Activated CD4-positive, alpha-beta T cell treated with anti-CD3 and anti-CD28 coated beads for 36 hours (primary cell): Measurements from ENCODE around the gene SLCO3A1. TPM values are rescaled to one million over a fixed set of nuclear protein-coding genes. Genes with fewer than 3 reads are reported as not detected.

Experiments used
- ATAC-seq: fragments of 200-7000 bp; cut with Tn5 transposase; one replicate; pipeline ENCODE4 v1.10.0; 2021; ENCODE audit warnings: mild to moderate bottlenecking, moderate library complexity
- CTCF ChIA-PET: fragments of 350-600 bp; sonication (Branson Sonifier 250); formaldehyde crosslinking; loops from one replicate; lab custom pipeline; 2021; ENCODE audit warnings: antibody characterized with exemption; lab: Charles Lee
- POLR2A ChIA-PET: fragments of 350-600 bp; sonication (Branson Sonifier 250); formaldehyde crosslinking; loops from one replicate; lab custom pipeline; 2021; ENCODE audit warnings: antibody characterized with exemption, inconsistent platforms; lab: Charles Lee
- DNase-seq: peaks from one replicate; pipeline ENCODE4 v3.0.0-alpha.2; 2020
- H3K27ac Mint-ChIP-seq: one replicate; pipeline ENCODE4 v1.8.0; 2021; ENCODE audit warnings: mixed read lengths
- H3K27me3 Mint-ChIP-seq: one replicate; pipeline ENCODE4 v1.8.0; 2021; ENCODE audit warnings: mixed read lengths
- H3K36me3 Mint-ChIP-seq: one replicate; pipeline ENCODE4 v1.8.0; 2021; ENCODE audit warnings: low read depth, mixed read lengths
- H3K4me1 Mint-ChIP-seq: one replicate; pipeline ENCODE4 v1.8.0; 2021; ENCODE audit warnings: mixed read lengths
- H3K4me3 Mint-ChIP-seq: one replicate; pipeline ENCODE4 v1.8.0; 2021; ENCODE audit warnings: mild to moderate bottlenecking, moderate library complexity, mixed read lengths
- H3K9me3 Mint-ChIP-seq: one replicate; pipeline ENCODE4 v1.8.0; 2021; ENCODE audit warnings: low read depth, mixed read lengths
- intact Hi-C, 2 experiments: fragments of 100-400 bp; cut with DNase I in 1 of 2; cut with micrococcal nuclease in 1 of 2; formaldehyde crosslinking; loops; one replicate each; pipeline versions ENCODE4 v1.14.2 to v1.15.1; 2022 to 2024; cut with DNase I, micrococcal nuclease
- total RNA-seq, 2 experiments: library from RNA; stranded (reverse); gene quantifications; one replicate each; pipeline ENCODE4 v1.2.3, GENCODE V29; 2021

The SLCO3A1 gene
- total RNA-seq, 2 experiments from 2014 or later: 5.6 to 5.8 TPM

GRCh38 chr15:91974321-91974720 lies 120.8 kb downstream of the SLCO3A1 start:
- DNase-seq: no peak
- no peak overlapping the region for H3K27ac Mint-ChIP-seq
- intact Hi-C loops: no loop called here
- ChIA-PET CTCF (no interaction called here), POLR2A (no interaction called here)
- H3K9me3 Mint-ChIP-seq: no peaks in the 10 kb centered on the region
- H3K36me3 Mint-ChIP-seq: no peaks in the 10 kb centered on the region
- peaks cover 7% of the 10 kb centered on the region for H3K4me1 Mint-ChIP-seq
- no peaks in the 10 kb centered on the region for H3K27me3 Mint-ChIP-seq
- H3K4me3 Mint-ChIP-seq: no peak overlapping the region
- ATAC-seq: no peak

- CTCF ChIA-PET: no interaction called here
- Mint-ChIP-seq H3K36me3 (no peaks in the 10 kb centered on the region), H3K4me1 (peaks cover 7% of the 10 kb centered on the region), H3K27me3 (no peaks in the 10 kb centered on the region), H3K27ac (no peak overlapping the region), H3K4me3 (no peak overlapping the region), H3K9me3 (no peaks in the 10 kb centered on the region)
- DNase-seq (no peak), ATAC-seq (no peak)
- intact Hi-C loops: no loop called here
- POLR2A ChIA-PET: no interaction called here
Observed at GRCh38 chr15:91975241-91975978, 121.9 kb downstream of the SLCO3A1 start.

DNA sequence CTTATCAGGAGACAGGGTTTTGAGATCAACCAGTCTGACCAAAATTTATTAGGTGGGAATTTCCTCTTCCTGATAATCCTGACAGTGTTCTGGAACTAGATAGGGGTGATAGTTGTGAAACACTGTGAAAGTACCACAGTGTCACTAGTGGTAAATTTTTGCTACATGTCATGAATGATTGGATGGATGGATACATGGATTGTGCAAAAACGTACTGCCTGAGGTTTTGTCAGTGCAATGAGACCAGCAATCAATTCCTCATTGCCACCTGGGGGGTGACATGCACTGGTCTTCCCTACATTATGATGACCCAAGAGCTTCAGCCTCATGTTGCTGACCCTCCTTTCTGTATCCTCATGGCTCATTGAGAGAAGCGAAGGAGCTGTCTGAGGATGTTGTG lies 123.5 kb downstream of the SLCO3A1 start:
- Mint-ChIP-seq H3K36me3 (no peaks in the 10 kb centered on the region), H3K4me1 (peaks cover 7% of the 10 kb centered on the region), H3K9me3 (no peaks in the 10 kb centered on the region), H3K27ac (no peak overlapping the region), H3K27me3 (no peaks in the 10 kb centered on the region), H3K4me3 (no peak overlapping the region)
- intact Hi-C loops: no loop called here
- DNase-seq: no peak
- POLR2A ChIA-PET: no interaction called here
- no peak for ATAC-seq
- CTCF ChIA-PET: no interaction called here

- no peaks in the 10 kb centered on the region for H3K4me1 Mint-ChIP-seq
- no peak overlapping the region for H3K27ac Mint-ChIP-seq
- DNase-seq: no peak
- H3K4me3 Mint-ChIP-seq: no peak overlapping the region
- ChIA-PET CTCF (interaction anchor here (0.6 to 0.8 kb wide), 2 partner anchors 15 to 99 kb away, joined by 3 read pairs; no protein-coding TSS in a partner anchor), POLR2A (no interaction called here)
- H3K9me3 Mint-ChIP-seq: no peaks in the 10 kb centered on the region
- intact Hi-C loops: no loop called here
- H3K36me3 Mint-ChIP-seq: no peaks in the 10 kb centered on the region
- H3K27me3 Mint-ChIP-seq: no peaks in the 10 kb centered on the region
- ATAC-seq: no peak
Observed at GRCh38 chr15:91980502-91981267, 127.2 kb downstream of the SLCO3A1 start.

- POLR2A ChIA-PET: interaction anchor here (0.6 kb wide), 2 partner anchors 104 to 286 kb away, joined by 3 read pairs; no protein-coding TSS in a partner anchor
- Mint-ChIP-seq H3K4me3 (no peak overlapping the region), H3K27ac (no peak overlapping the region), H3K4me1 (no peaks in the 10 kb centered on the region), H3K9me3 (no peaks in the 10 kb centered on the region), H3K27me3 (no peaks in the 10 kb centered on the region), H3K36me3 (no peaks in the 10 kb centered on the region)
- no peak for ATAC-seq
- intact Hi-C loops: no loop called here
- CTCF ChIA-PET: interaction anchor here (0.5 to 1.4 kb wide), 2 partner anchors 15 to 97 kb away, joined by 3 to 6 read pairs; no protein-coding TSS in a partner anchor
- no peak for DNase-seq
Observed at GRCh38 chr15:91981821-91982800, 128.6 kb downstream of the SLCO3A1 start.

GRCh38 chr15:91983729-91984340 lies 130.3 kb downstream of the SLCO3A1 start:
- H3K4me3 Mint-ChIP-seq: no peak overlapping the region
- ChIA-PET POLR2A (no interaction called here), CTCF (no interaction called here)
- H3K4me1 Mint-ChIP-seq: no peaks in the 10 kb centered on the region
- intact Hi-C loops: no loop called here
- H3K27ac Mint-ChIP-seq: no peak overlapping the region
- ATAC-seq (no peak), DNase-seq (no peak)
- no peaks in the 10 kb centered on the region for H3K9me3 Mint-ChIP-seq
- H3K36me3 Mint-ChIP-seq: no peaks in the 10 kb centered on the region
- H3K27me3 Mint-ChIP-seq: no peaks in the 10 kb centered on the region

GRCh38 chr15:91985297-91985696 lies 131.8 kb downstream of the SLCO3A1 start:
- H3K4me3 Mint-ChIP-seq: no peak overlapping the region
- H3K27ac Mint-ChIP-seq: no peak overlapping the region
- no peaks in the 10 kb centered on the region for H3K36me3 Mint-ChIP-seq
- no peaks in the 10 kb centered on the region for H3K27me3 Mint-ChIP-seq
- CTCF ChIA-PET: no interaction called here
- H3K9me3 Mint-ChIP-seq: no peaks in the 10 kb centered on the region
- no peaks in the 10 kb centered on the region for H3K4me1 Mint-ChIP-seq
- POLR2A ChIA-PET: no interaction called here
- intact Hi-C loops: no loop called here
- DNase-seq (no peak), ATAC-seq (no peak)

DNA sequence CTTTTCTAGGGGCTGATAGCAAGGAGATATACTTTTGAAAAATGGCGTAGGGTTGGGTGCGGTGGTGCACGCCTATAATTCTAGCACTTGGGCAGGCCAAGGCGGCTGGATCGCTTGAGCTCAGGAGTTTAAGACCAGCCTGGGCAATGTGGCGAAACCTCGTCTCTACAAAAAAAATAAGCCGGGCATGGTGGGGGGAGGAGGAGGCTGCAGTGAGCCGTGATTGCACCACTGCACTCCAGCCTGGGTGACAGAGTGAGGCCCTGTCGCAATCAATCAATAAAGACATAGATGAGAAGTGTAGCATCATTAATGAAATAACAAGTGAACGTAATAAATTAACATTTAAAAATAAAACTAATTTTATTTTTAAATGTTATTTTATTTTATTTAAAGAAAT lies 134.6 kb downstream of the SLCO3A1 start:
- Mint-ChIP-seq H3K27ac (no peak overlapping the region), H3K36me3 (no peaks in the 10 kb centered on the region), H3K4me3 (no peak overlapping the region), H3K4me1 (peaks cover 16% of the 10 kb centered on the region), H3K27me3 (no peaks in the 10 kb centered on the region), H3K9me3 (no peaks in the 10 kb centered on the region)
- ChIA-PET CTCF (no interaction called here), POLR2A (no interaction called here)
- intact Hi-C loops: no loop called here
- no peak for DNase-seq
- no peak for ATAC-seq

GRCh38 chr15:91988655-91989054 lies 135.1 kb downstream of the SLCO3A1 start:
- Mint-ChIP-seq H3K4me3 (no peak overlapping the region), H3K9me3 (no peaks in the 10 kb centered on the region), H3K4me1 (peaks cover 19% of the 10 kb centered on the region), H3K36me3 (no peaks in the 10 kb centered on the region), H3K27ac (no peak overlapping the region), H3K27me3 (no peaks in the 10 kb centered on the region)
- intact Hi-C loops: no loop called here
- ChIA-PET CTCF (no interaction called here), POLR2A (no interaction called here)
- no peak for DNase-seq
- ATAC-seq: no peak

GRCh38 chr15:91989821-91990220 lies 136.3 kb downstream of the SLCO3A1 start:
- ChIA-PET POLR2A (no interaction called here), CTCF (interaction anchor here (1.2 kb wide), 1 partner anchor 22 kb away, joined by 3 read pairs; no protein-coding TSS in a partner anchor)
- Mint-ChIP-seq H3K4me3 (no peak overlapping the region), H3K27ac (no peak overlapping the region), H3K36me3 (no peaks in the 10 kb centered on the region), H3K27me3 (no peaks in the 10 kb centered on the region), H3K9me3 (no peaks in the 10 kb centered on the region), H3K4me1 (peaks cover 19% of the 10 kb centered on the region)
- DNase-seq (no peak), ATAC-seq (no peak)
- intact Hi-C loops: no loop called here

GRCh38 chr15:91992945-91993344 lies 139.4 kb downstream of the SLCO3A1 start:
- H3K9me3 Mint-ChIP-seq: no peaks in the 10 kb centered on the region
- no peaks in the 10 kb centered on the region for H3K27me3 Mint-ChIP-seq
- H3K36me3 Mint-ChIP-seq: no peaks in the 10 kb centered on the region
- ChIA-PET CTCF (no interaction called here), POLR2A (no interaction called here)
- H3K4me3 Mint-ChIP-seq: no peak overlapping the region
- intact Hi-C loops: no loop called here
- no peak overlapping the region for H3K27ac Mint-ChIP-seq
- no peak for DNase-seq
- ATAC-seq: no peak
- peaks cover 19% of the 10 kb centered on the region for H3K4me1 Mint-ChIP-seq
